ENCODE results near the gene MAPK8IP2.
A peak's percentile ranks its signal among the peaks of the same experiment; 100 is the strongest.

The MAPK8IP2 gene

GRCh38 chr22:50581950-50582492 lies 18.6 kb upstream of the MAPK8IP2 start:
- Histone ChIP-seq H3K79me2 (no peaks in the 10 kb centered on the region), H3K36me3 (ENCODE audit: control insufficient read depth, insufficient read depth, low read length) (no peaks in the 10 kb centered on the region)

GRCh38 chr22:50582493-50583293 lies 17.9 kb upstream of the MAPK8IP2 start, which contains the start of gene CHKB:
CHKB (minus strand) TSS chr22:50582849; CDS start chr22:50582781, 68 bp downstream.
- H3K4me3 ChIP-seq (ENCODE audit: low read depth, low read length): peak within 1 kb of the TSS; percentile 98
- no peaks in the 10 kb centered on the region for H3K27me3 ChIP-seq (ENCODE audit: control insufficient read depth, insufficient read depth, low read length)
- H3K4me2 ChIP-seq (ENCODE audit: low read length): peak within 1 kb of the TSS; percentile 98
- peaks cover 5% of the 10 kb centered on the region for H3K4me1 ChIP-seq
- peak within 1 kb of the TSS; percentile 87 for H3K9ac ChIP-seq
- H3K79me2 ChIP-seq: no peaks in the 10 kb centered on the region
- H3K36me3 ChIP-seq (ENCODE audit: control insufficient read depth, insufficient read depth, low read length): no peaks in the 10 kb centered on the region
- no peak for TF ChIP-seq CTCF (IDR thresholded peaks at IDR 0.05)
- H3K9me3 ChIP-seq (ENCODE audit: control insufficient read depth, low read length): no peaks in the 10 kb centered on the region
- H3K27ac ChIP-seq: peak within 1 kb of the TSS; percentile 98
- peak within 1 kb of the TSS; percentile 84 for H2AFZ ChIP-seq

More at GRCh38 chr22:50581950-50582492, 18.6 kb upstream of the MAPK8IP2 start:
- H3K9me3 ChIP-seq (ENCODE audit: control insufficient read depth, low read length): no peaks in the 10 kb centered on the region
- TF ChIP-seq CTCF (IDR thresholded peaks at IDR 0.05): no peak
- H3K4me3 ChIP-seq (ENCODE audit: low read depth, low read length): peak overlapping the region; percentile 98
- H3K4me2 ChIP-seq (ENCODE audit: low read length): peak overlapping the region; percentile 98
- peak overlapping the region; percentile 98 for H3K27ac ChIP-seq
- H2AFZ ChIP-seq: peak overlapping the region; percentile 84
- H3K4me1 ChIP-seq: peaks cover 5% of the 10 kb centered on the region
- H3K9ac ChIP-seq: no peak overlapping the region
- H3K27me3 ChIP-seq (ENCODE audit: control insufficient read depth, insufficient read depth, low read length): no peaks in the 10 kb centered on the region

- H2AFZ ChIP-seq: peak overlapping the region; percentile 74
- H3K27ac ChIP-seq: peak overlapping the region; percentile 98
- peaks cover 5% of the 10 kb centered on the region for H3K4me1 ChIP-seq
- H3K27me3 ChIP-seq (ENCODE audit: control insufficient read depth, insufficient read depth, low read length): no peaks in the 10 kb centered on the region
- no peak for TF ChIP-seq CTCF (IDR thresholded peaks at IDR 0.05)
- no peak overlapping the region for H3K9ac ChIP-seq
- H3K79me2 ChIP-seq: no peaks in the 10 kb centered on the region
- peak overlapping the region; percentile 73 for H3K4me2 ChIP-seq (ENCODE audit: low read length)
- H3K36me3 ChIP-seq (ENCODE audit: control insufficient read depth, insufficient read depth, low read length): no peaks in the 10 kb centered on the region
- peak overlapping the region; percentile 98 for H3K4me3 ChIP-seq (ENCODE audit: low read depth, low read length)
- no peaks in the 10 kb centered on the region for H3K9me3 ChIP-seq (ENCODE audit: control insufficient read depth, low read length)
Measured at GRCh38 chr22:50583294-50583861, 17.2 kb upstream of the MAPK8IP2 start.

- no peak for TF ChIP-seq CTCF (IDR thresholded peaks at IDR 0.05)
- H3K36me3 ChIP-seq (ENCODE audit: control insufficient read depth, insufficient read depth, low read length): no peaks in the 10 kb centered on the region
- no peak overlapping the region for H2AFZ ChIP-seq
- no peak overlapping the region for H3K27ac ChIP-seq
- no peaks in the 10 kb centered on the region for H3K79me2 ChIP-seq
- H3K9me3 ChIP-seq (ENCODE audit: control insufficient read depth, low read length): no peaks in the 10 kb centered on the region
- no peaks in the 10 kb centered on the region for H3K27me3 ChIP-seq (ENCODE audit: control insufficient read depth, insufficient read depth, low read length)
- H3K4me2 ChIP-seq (ENCODE audit: low read length): no peak overlapping the region
- H3K4me1 ChIP-seq: peaks cover 5% of the 10 kb centered on the region
- no peak overlapping the region for H3K4me3 ChIP-seq (ENCODE audit: low read depth, low read length)
- no peak overlapping the region for H3K9ac ChIP-seq
Measured at GRCh38 chr22:50584106-50585096, 16.2 kb upstream of the MAPK8IP2 start.

Measured in parathyroid adenoma (tissue), 2 donors.